HL-60 (cell line): ENCODE measurements around the gene TFF3.

Source experiments
- DNase-seq, 2 experiments: peaks; one replicate each; pipeline ENCODE4 v3.0.0-alpha.2; 2010 to 2020; ENCODE audit warnings: low read depth in 1 of 2, low spot score in 1 of 2
- H3K27ac ChIP-seq: fragments of 250-450 bp; sonication (Bioruptor Pico); replicated peaks from 2 replicates; pipeline ENCODE4 v1.5.1; 2020; ENCODE audit warnings: mild to moderate bottlenecking, moderate library complexity
- H3K27me3 ChIP-seq: fragments of 250-450 bp; sonication (Bioruptor Pico); 2 replicates; pipeline ENCODE4 v1.5.1; 2021; ENCODE audit warnings: mild to moderate bottlenecking, moderate library complexity; ENCODE audit not compliant: insufficient read depth, poor library complexity, severe bottlenecking
- H3K4me3 ChIP-seq: replicated peaks from 2 replicates; pipeline ENCODE4 v1.5.1; 2011; ENCODE audit warnings: mild to moderate bottlenecking, control low read depth, low read length; ENCODE audit not compliant: insufficient read depth
- GABPA ChIP-seq: IDR thresholded peaks from 2 replicates; pipeline ENCODE4 v1.6.1; 2012; ENCODE audit warnings: low read depth
- POLR2AphosphoS5 ChIP-seq: IDR thresholded peaks from 2 replicates; pipeline ENCODE4 v1.6.1; 2012; ENCODE audit warnings: low read depth
- SPI1 ChIP-seq: IDR thresholded peaks from 2 replicates; pipeline ENCODE4 v1.6.1; 2012; ENCODE audit warnings: low read depth, mild to moderate bottlenecking, borderline replicate concordance
- TF ChIP-seq, protein P1 (sequence below): IDR thresholded peaks from one replicate; pipeline ENCODE4 v1.5.1; 2011; ENCODE audit warnings: low read length, control low read depth, inconsistent platforms; ENCODE audit not compliant: insufficient read depth
- TF ChIP-seq, protein P2 (sequence below): IDR thresholded peaks from 2 replicates; pipeline ENCODE4 v1.6.1; 2012; ENCODE audit warnings: low read depth; ENCODE audit not compliant: insufficient replicate concordance

Gene TFF3

DNA sequence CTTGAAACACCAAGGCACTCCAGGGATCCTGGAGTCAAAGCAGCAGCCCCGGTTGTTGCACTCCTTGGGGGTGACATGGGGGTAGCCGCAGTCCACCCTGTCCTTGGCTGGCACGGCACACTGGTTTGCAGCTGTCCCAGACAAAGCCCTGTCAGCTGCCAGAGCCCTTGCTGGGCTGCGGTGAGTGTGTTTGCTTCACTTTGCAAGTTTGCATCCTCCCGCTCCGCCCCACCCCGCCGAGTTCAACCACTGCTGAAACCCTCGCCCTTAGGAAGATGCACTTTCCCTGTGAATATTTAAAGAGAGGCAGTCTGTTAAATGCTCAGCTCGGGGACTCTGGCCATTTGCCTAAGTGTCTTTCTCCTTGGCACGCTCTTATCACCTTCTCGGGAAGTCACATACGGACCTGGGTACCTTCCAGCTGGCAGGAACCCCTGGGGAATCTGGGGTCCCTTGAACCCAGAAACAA lies 1.7 kb downstream of the TFF3 start:
- DNase-seq = peak in 1 of 2 experiments; percentile 86
- Histone ChIP-seq H3K27me3 (no peaks in the 10 kb centered on the region), H3K27ac (no peak overlapping the region), H3K4me3 (no peak overlapping the region)
- TF ChIP-seq SPI1 (no peak), POLR2AphosphoS5 (peak; percentile 59)

DNA sequence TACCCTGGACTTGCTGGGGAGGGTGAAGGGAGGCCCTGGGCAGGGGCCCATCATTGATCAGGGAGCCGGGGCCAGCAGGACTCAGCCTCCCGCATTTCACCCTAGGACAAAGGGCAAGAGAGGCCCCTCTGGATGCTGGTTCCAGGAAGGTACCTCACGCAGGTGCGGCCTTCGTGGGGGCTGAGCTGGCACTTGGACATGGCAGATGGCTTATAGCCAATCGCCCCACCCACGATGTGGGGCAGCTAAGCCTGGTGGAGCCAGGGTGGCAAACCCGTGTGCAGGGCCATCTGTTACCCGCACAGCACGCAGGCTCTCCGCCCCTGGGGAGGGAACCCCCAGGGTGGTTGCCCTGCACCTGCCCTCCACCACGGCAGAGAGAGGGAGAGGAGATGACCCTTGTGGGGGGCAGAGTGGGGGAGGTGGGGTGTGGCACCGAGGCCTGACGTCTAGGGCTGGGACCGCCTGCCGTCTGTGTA lies 2.5 kb downstream of the TFF3 start:
- no peak for DNase-seq
- TF ChIP-seq POLR2AphosphoS5 = no peak
- TF ChIP-seq GABPA = no peak
- TF ChIP-seq SPI1 = no peak
- TF ChIP-seq, protein P1, sequence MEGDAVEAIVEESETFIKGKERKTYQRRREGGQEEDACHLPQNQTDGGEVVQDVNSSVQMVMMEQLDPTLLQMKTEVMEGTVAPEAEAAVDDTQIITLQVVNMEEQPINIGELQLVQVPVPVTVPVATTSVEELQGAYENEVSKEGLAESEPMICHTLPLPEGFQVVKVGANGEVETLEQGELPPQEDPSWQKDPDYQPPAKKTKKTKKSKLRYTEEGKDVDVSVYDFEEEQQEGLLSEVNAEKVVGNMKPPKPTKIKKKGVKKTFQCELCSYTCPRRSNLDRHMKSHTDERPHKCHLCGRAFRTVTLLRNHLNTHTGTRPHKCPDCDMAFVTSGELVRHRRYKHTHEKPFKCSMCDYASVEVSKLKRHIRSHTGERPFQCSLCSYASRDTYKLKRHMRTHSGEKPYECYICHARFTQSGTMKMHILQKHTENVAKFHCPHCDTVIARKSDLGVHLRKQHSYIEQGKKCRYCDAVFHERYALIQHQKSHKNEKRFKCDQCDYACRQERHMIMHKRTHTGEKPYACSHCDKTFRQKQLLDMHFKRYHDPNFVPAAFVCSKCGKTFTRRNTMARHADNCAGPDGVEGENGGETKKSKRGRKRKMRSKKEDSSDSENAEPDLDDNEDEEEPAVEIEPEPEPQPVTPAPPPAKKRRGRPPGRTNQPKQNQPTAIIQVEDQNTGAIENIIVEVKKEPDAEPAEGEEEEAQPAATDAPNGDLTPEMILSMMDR = no peak
- TF ChIP-seq, protein P2, sequence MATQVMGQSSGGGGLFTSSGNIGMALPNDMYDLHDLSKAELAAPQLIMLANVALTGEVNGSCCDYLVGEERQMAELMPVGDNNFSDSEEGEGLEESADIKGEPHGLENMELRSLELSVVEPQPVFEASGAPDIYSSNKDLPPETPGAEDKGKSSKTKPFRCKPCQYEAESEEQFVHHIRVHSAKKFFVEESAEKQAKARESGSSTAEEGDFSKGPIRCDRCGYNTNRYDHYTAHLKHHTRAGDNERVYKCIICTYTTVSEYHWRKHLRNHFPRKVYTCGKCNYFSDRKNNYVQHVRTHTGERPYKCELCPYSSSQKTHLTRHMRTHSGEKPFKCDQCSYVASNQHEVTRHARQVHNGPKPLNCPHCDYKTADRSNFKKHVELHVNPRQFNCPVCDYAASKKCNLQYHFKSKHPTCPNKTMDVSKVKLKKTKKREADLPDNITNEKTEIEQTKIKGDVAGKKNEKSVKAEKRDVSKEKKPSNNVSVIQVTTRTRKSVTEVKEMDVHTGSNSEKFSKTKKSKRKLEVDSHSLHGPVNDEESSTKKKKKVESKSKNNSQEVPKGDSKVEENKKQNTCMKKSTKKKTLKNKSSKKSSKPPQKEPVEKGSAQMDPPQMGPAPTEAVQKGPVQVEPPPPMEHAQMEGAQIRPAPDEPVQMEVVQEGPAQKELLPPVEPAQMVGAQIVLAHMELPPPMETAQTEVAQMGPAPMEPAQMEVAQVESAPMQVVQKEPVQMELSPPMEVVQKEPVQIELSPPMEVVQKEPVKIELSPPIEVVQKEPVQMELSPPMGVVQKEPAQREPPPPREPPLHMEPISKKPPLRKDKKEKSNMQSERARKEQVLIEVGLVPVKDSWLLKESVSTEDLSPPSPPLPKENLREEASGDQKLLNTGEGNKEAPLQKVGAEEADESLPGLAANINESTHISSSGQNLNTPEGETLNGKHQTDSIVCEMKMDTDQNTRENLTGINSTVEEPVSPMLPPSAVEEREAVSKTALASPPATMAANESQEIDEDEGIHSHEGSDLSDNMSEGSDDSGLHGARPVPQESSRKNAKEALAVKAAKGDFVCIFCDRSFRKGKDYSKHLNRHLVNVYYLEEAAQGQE = no peak
- Histone ChIP-seq H3K4me3 (no peak overlapping the region), H3K27ac (no peak overlapping the region), H3K27me3 (no peaks in the 10 kb centered on the region)

DNA sequence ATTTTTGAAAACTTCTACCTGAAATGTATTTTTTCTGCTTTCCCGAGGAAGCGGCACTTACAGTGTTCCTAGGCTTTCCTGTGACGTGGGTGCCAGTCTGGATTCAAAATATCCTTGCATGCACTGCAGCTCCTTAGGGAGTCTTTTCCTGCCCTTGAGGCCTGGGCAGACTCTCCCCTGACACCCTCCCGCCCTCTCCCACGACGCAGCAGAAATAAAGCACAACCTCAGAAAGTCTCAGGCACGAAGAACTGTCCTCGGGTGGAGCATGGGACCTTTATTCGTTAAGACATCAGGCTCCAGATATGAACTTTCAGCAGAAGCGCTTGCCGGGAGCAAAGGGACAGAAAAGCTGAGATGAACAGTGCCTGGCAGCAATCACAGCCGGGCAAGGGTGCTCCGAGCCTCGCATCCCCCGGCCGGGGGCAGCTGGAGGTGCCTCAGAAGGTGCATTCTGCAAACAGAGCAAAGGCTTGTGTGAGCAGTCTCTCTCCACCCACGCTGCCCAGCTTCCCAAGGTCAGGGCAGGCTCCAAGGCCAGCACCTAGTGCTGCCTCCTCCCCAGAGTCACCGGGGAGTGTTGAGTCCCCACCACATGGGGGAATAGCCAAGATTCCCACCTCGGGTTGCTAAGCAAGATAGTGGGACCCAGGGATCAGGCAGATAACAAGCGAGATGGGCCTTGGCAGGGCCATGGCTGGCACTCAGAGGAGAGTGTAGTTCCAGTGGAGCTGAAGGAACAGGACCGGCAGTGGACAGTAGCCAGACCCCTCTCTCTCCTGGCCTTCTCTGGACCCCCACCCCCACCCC lies 3.2 kb downstream of the TFF3 start:
- Histone ChIP-seq H3K4me3 (no peak overlapping the region), H3K27ac (no peak overlapping the region), H3K27me3 (no peaks in the 10 kb centered on the region)
- no peak for DNase-seq
- TF ChIP-seq, protein P2 = no peak

DNA sequence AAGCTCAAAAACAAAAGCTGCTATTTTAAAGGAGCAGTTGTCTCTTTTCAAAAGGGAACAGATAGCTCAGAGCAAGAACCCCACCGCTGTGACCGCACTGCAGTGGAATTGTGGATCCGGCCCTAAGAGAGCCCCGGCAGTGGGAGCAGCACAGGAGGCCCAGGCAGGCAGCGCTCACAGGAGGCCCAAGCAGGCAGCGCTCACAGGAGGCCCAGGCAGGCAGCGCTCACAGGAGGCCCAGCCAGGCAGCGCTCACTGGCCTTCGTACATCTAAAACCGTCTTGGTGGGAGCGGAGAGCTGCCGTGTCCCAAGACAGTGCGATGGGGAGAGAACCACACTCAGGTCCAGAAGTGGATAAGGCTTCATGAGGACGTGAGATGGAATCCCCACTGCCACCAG lies 4.0 kb downstream of the TFF3 start:
- no peaks in the 10 kb centered on the region for H3K27me3 ChIP-seq
- H3K27ac ChIP-seq = no peak overlapping the region
- DNase-seq = no peak
- TF ChIP-seq, protein P2 = no peak
- TF ChIP-seq SPI1 = no peak
- TF ChIP-seq, protein P1 = no peak
- no peak for TF ChIP-seq GABPA
- TF ChIP-seq POLR2AphosphoS5 = no peak
- no peak overlapping the region for H3K4me3 ChIP-seq
